Hippocampal formation (tissue), 2 donors: ENCODE data around the gene TNNI3.
"Not testable (repeated sequence)": the region's sequence is repeated elsewhere in the genome, so short reads cannot be mapped to it uniquely, and the experiment has no call there.

ENCODE experiments used
- DNase-seq, 2 donors: peaks; one replicate each; lab custom pipeline; 2025; lab: John Stamatoyannopoulos, UW

The TNNI3 gene

GRCh38 chr19:55113570-55114039, 43.9 kb downstream of the TNNI3 start:
- peak; percentile 16 to 37 for DNase-seq

- no peak for DNase-seq
Measured at GRCh38 chr19:55112777-55113569, 44.6 kb downstream of the TNNI3 start.

- no peak for DNase-seq
Measured at GRCh38 chr19:55112246-55112776, 45.2 kb downstream of the TNNI3 start.

GRCh38 chr19:55111238-55111831, 46.2 kb downstream of the TNNI3 start:
- DNase-seq = no peak

GRCh38 chr19:55109527-55110291, 47.8 kb downstream of the TNNI3 start:
- DNase-seq = no peak

- not testable (repeated sequence) for DNase-seq
Measured at GRCh38 chr19:55107252-55107651, 50.3 kb downstream of the TNNI3 start.

- no peak for DNase-seq
Measured at GRCh38 chr19:55106591-55106990, 50.9 kb downstream of the TNNI3 start.

GRCh38 chr19:55105237-55105636, 52.3 kb downstream of the TNNI3 start:
- no peak for DNase-seq

- DNase-seq = no peak
Measured at GRCh38 chr19:55103190-55103589, 54.3 kb downstream of the TNNI3 start.
